NCI-H226 (cell line): Measurements from ENCODE around the gene ADGRA1.

Experiments used
- DNase-seq: peaks from one replicate; pipeline ENCODE4 v3.0.0-alpha.2; 2015

ADGRA1 gene

GRCh38 chr10:133114726-133115452 is 27.2 kb downstream of the ADGRA1 start:
- no peak for DNase-seq

GRCh38 chr10:133115453-133115842 is 27.7 kb downstream of the ADGRA1 start:
- DNase-seq, result no peak

- DNase-seq, result no peak
Measured at GRCh38 chr10:133115976-133116375, 28.3 kb downstream of the ADGRA1 start.

GRCh38 chr10:133116455-133116854 is 28.7 kb downstream of the ADGRA1 start:
- DNase-seq, result no peak

GRCh38 chr10:133117036-133117687 is 29.4 kb downstream of the ADGRA1 start:
- no peak for DNase-seq

- DNase-seq, result no peak
Measured at GRCh38 chr10:133117688-133118071, 30.0 kb downstream of the ADGRA1 start.

- no peak for DNase-seq
Measured at GRCh38 chr10:133121479-133121878, 33.8 kb downstream of the ADGRA1 start.

- no peak for DNase-seq
Measured at GRCh38 chr10:133122171-133122935, 34.6 kb downstream of the ADGRA1 start.

GRCh38 chr10:133123050-133123745 is 35.5 kb downstream of the ADGRA1 start:
- DNase-seq, result no peak

- DNase-seq, result no peak
Measured at GRCh38 chr10:133123746-133124356, 36.1 kb downstream of the ADGRA1 start.

- DNase-seq, result no peak
Measured at GRCh38 chr10:133124357-133125211, 36.9 kb downstream of the ADGRA1 start.

- DNase-seq, result no peak
Measured at GRCh38 chr10:133125901-133126300, 38.2 kb downstream of the ADGRA1 start.

- DNase-seq, result no peak
Measured at GRCh38 chr10:133126431-133127290, 38.9 kb downstream of the ADGRA1 start.

GRCh38 chr10:133127291-133128125 is 39.8 kb downstream of the ADGRA1 start:
- no peak for DNase-seq

- no peak for DNase-seq
Measured at GRCh38 chr10:133128126-133129070, 40.7 kb downstream of the ADGRA1 start.

- no peak for DNase-seq
Measured at GRCh38 chr10:133129071-133129858, 41.5 kb downstream of the ADGRA1 start.

GRCh38 chr10:133129859-133130495 is 42.3 kb downstream of the ADGRA1 start:
- no peak for DNase-seq
